ENCODE results near the gene SMIM22.

Gene SMIM22, protein sequence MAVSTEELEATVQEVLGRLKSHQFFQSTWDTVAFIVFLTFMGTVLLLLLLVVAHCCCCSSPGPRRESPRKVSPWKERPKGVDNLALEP
- long read RNA-seq, donor 1, transcript SMIM22-204 (4 exons, 394 nt), result major isoform, 8 of 12 reads
- long read RNA-seq, donor 1, partial matches to known transcripts, result 0 of 12 reads
- long read RNA-seq, donor 1, other reads (novel, unspliced or antisense), result 0 of 12 reads
- long read RNA-seq, donor 2, partial matches to known transcripts, result 13 of 19 reads
- long read RNA-seq, donor 2, other reads (novel, unspliced or antisense), result 0 of 19 reads
- long read RNA-seq, donor 3, transcript SMIM22-201 (4 exons, 366 nt), result major isoform, 6 of 18 reads
- long read RNA-seq, donor 3, transcript SMIM22-204 (4 exons, 394 nt), result minor isoform, 5 of 18 reads
- long read RNA-seq, donor 3, partial matches to known transcripts, result 7 of 18 reads
- long read RNA-seq, donor 3, other reads (novel, unspliced or antisense), result 0 of 18 reads
- long read RNA-seq, donor 4, partial matches to known transcripts, result 0 of 6 reads
- long read RNA-seq, donor 4, other reads (novel, unspliced or antisense), result 0 of 6 reads
- long read RNA-seq, donor 5, transcript SMIM22-201 (4 exons, 366 nt), result major isoform, 5 of 196 reads
- long read RNA-seq, donor 5, transcript SMIM22-204 (4 exons, 394 nt), result major isoform, 5 of 196 reads
- long read RNA-seq, donor 5, partial matches to known transcripts, result 185 of 196 reads
- long read RNA-seq, donor 5, other reads (novel, unspliced or antisense), result 0 of 196 reads
- long read RNA-seq, donor 6, partial matches to known transcripts, result 0 of 16 reads
- long read RNA-seq, donor 6, other reads (novel, unspliced or antisense), result 7 of 16 reads
- long read RNA-seq, donor 7, result 0 reads
- long read RNA-seq, donor 8, transcript SMIM22-204 (4 exons, 394 nt), result major isoform, 7 of 12 reads
- long read RNA-seq, donor 8, partial matches to known transcripts, result 0 of 12 reads
- long read RNA-seq, donor 8, other reads (novel, unspliced or antisense), result 0 of 12 reads

DNA sequence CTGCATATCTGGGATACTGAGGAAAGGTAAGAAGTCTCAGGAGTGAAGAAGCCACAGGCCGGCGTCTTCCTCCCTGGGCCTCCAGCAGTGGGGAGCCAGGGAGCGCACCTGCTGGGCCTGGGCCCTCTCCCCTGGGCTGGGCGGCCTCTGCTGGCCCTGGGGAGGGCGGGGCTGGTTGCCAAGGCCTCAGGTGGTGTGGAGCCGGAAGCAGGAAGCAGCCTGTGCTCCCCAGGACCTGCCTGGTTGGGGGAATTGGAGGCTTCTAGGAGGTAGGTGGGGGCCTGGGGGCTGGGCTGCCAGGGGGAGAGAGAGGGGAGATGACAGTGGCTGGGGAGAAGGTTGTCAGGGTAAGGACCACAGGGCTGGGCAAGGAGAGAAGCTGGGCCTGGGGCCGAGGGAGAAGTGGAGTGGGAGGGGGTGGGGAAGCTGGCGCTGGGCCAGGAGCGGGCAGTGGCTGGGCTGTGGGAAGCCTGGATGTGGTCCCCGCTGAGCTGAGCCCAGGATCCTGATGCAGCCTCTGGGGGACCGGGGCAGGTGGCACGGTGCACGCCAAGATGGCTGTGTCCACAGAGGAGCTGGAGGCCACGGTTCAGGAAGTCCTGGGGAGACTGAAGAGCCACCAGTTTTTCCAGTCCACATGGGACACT, at the start of gene SMIM22:
Gene SMIM22, plus strand, starts transcription at position 189 of the 647 bp plus-strand sequence. Its CDS starts 366 bp downstream, at position 555.
- DNase-seq, result no peak

DNA sequence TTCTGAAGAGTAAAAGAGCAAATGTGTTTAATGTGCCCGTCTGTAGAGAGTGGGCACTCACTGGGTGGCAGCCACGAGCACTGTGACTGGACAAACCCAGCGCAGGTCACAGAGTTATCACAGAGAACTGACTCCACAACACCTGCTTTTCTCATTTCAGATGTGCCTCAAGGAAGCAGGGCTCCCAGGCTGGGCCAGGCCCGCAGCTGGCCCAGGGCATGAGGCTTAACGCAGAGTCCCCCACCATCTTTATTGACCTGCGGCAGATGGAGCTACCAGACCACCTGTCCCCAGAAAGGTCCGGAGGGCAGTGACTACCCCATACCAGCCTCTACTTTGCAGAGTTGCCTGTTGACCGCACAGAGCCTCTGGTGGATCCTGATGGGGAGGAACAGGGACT, 49.0 kb upstream of the SMIM22 start:
- DNase-seq, result no peak

- no peak for DNase-seq
Measured at GRCh38 chr16:4746991-4747574, 48.1 kb upstream of the SMIM22 start.

DNA sequence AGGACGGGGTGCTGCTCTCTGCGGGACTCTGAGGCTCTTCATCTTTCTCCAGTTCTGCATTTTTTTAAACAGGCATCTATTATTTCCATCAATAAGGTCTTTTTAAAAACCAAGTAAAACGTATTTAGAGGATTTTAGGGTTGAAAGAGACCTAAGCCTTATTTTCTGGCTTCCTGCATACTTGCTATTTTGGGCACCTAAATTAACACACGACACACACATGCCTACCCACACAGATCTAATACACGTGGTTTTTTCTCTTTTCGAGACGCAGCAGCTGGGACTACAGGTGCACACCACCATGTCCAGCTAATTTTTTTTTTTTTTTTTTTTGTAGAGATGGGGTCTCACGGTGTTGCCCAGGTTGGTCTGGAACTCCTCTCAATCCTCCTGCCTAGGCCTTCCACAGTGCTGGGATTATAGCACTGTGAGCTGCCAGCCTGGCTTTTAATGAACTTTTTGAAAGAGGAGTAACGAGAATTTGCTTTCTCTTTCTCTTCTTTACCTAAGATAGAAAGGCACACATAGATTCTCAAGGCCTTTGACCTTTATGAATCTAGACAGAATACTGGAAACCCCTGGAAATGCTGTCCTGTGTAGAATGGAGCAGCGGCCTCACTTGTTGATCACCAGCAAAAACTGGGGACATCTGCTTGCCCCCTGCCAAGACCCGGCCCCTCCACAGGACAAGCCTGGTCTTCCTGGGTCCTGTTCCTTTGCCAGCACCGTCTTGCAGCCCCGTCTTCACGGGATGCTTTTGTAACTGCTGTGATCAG, 47.1 kb upstream of the SMIM22 start:
- DNase-seq, result no peak

DNA sequence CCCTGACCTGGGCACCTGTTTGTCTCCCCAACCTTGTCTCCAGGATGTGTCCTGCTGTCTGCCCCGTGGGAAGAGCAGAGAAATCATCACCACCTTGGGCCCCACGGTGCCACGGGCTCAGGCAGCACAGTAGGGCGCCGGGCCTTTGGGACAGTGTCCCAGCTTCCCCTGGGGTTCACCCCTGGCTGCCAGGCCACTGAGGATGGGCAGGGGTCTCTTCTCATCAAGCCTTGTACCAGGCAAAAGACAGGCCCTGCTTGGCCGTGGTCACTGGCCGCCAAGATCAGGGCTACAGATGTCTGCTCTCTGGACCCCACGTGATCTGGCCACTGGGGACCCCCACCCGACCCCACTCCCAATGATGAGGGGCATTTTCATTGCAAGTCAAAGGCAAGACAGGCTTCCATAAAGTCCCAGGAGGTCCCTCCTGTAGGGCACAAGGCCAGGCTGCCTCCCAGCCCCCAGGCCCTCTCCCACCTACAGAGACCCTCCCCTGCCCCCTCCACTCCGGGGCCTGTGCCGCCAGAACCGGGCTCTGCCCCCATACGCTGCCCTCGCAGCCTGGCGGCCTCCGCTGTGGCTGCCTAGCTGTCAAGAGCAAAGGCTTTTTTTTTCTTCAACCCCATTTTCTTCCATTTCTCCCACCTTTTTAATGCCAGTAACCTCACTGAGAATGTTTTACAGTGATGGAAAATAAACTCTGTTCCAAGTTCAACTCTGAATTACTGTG, 46.3 kb upstream of the SMIM22 start:
- DNase-seq, result no peak

- DNase-seq, result no peak
Measured at GRCh38 chr16:4749700-4750257, 45.4 kb upstream of the SMIM22 start.

GRCh38 chr16:4750896-4751295, 44.3 kb upstream of the SMIM22 start:
- DNase-seq, result no peak

- DNase-seq, result no peak
Measured at GRCh38 chr16:4752351-4753100, 42.6 kb upstream of the SMIM22 start.

GRCh38 chr16:4753227-4753626, 41.9 kb upstream of the SMIM22 start:
- DNase-seq, result no peak

DNA sequence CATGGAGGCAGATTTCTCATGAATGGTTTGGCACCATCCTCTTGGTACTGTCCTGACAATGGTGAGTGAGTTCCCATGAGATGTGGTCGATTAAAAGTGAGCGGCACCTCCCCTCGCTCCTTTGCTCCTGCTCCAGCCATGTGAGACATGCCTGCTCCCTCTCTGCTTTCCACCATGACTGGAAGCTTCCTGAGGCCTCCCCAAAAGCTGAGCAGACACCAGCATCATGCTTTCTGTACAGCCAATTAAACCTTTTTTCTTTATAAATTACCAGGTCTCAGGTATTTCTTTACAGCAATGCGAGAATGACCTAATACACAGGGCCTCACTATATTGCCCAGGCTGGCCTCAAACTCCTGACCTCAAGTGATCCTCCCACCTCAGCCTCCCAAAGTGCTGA, 40.3 kb upstream of the SMIM22 start:
- DNase-seq, result no peak

GRCh38 chr16:4755687-4756086, 39.5 kb upstream of the SMIM22 start:
- no peak for DNase-seq

GRCh38 chr16:4760221-4760910, 34.8 kb upstream of the SMIM22 start:
- no peak for DNase-seq

- DNase-seq, result no peak
Measured at GRCh38 chr16:4762205-4762604, 33.0 kb upstream of the SMIM22 start.

GRCh38 chr16:4763791-4764190, 31.4 kb upstream of the SMIM22 start:
- no peak for DNase-seq

DNA sequence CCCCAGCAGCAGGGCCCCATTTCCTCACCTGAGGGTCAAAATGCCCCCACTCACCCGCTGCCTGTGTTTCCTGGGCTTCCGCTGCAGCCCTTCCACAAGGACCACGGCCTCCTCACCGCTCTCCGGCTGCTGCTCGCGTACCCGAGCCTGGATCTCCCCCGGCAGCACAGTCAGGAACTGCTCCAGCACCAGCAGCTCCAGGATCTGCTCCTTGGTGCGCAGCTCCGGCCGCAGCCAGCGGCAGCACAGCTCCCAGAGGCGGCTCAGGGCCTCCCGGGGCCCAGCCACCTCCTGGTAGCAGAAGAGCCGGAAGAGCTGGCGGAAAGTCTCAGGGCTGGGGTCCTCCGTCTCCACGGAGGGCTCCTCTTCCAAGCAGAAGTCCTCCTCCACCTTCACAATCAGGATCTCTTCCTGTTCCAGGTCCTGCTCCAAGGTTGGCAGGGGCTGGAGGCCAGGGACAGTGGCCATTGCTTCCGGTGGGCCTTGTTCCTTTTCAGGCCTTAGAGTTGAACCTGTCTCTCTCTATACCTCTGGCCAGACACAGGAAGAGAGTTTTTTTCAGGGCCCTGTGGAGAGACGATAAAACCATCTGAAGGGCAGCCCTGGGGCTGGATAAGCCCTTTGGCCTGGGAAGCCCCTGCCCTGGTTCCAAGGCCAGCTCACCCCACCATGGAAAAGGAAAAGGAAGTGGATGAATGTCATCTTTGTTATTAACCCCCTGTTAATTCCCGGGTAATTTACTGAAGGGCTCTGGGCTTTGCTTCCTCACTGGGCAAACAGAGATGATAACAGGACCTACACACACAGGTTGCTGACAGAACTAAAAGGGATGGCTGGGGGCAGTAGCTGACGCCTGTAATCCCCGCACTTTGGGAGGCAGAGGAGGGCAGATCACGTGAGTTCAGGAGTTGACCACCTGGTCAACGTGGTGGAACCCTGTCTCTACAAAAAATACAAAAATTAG, 29.4 kb upstream of the SMIM22 start:
- DNase-seq, result no peak

GRCh38 chr16:4766875-4767628, 28.1 kb upstream of the SMIM22 start, which contains the start of gene ZNF500:
Gene ZNF500, minus strand, starts transcription at chr16:4767162. Its CDS starts 1,184 bp downstream, at chr16:4765978.
- DNase-seq, result peak; percentile 91

Data from right kidney (tissue), 9 donors.